ENCODE data around the gene AHNAK.

GRCh38 chr11:62556875-62557631 lies 10.4 kb upstream of the AHNAK start:
- TF ChIP-seq, protein P1, sequence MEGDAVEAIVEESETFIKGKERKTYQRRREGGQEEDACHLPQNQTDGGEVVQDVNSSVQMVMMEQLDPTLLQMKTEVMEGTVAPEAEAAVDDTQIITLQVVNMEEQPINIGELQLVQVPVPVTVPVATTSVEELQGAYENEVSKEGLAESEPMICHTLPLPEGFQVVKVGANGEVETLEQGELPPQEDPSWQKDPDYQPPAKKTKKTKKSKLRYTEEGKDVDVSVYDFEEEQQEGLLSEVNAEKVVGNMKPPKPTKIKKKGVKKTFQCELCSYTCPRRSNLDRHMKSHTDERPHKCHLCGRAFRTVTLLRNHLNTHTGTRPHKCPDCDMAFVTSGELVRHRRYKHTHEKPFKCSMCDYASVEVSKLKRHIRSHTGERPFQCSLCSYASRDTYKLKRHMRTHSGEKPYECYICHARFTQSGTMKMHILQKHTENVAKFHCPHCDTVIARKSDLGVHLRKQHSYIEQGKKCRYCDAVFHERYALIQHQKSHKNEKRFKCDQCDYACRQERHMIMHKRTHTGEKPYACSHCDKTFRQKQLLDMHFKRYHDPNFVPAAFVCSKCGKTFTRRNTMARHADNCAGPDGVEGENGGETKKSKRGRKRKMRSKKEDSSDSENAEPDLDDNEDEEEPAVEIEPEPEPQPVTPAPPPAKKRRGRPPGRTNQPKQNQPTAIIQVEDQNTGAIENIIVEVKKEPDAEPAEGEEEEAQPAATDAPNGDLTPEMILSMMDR (IDR thresholded peaks at IDR 0.05), result no peak
- no peak for TF ChIP-seq POLR2A (IDR thresholded peaks at IDR 0.05)

Measured in thyroid gland (tissue), 4 donors.